HK-2 (cell line): ENCODE data around the gene TES.
"Not testable (repeated sequence)": the region's sequence is repeated elsewhere in the genome, so short reads cannot be mapped to it uniquely, and the experiment has no call there.

Source experiments
- DNase-seq: peaks from one replicate; pipeline ENCODE4 v3.0.0-alpha.2; 2018; ENCODE audit not compliant: unreplicated experiment

TES gene

DNA sequence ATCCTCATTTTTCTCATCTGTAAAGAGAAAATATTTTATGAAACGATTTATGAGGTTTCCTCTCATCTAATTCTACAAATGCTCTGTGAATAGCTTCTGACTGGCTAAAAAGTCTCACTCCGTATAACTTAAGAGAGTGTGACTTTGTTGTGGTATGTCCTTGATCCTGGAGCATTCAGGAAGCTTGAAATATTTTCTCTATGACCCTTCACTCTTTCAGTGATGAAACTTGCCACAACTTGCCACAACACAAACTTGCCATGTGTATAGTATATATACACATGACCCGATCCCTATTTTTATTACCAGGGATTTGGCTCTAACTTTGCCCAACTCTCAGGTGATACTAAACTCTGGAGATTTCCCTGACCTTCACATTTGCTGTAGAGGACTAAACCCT, 74.1 kb downstream of the TES start:
- no peak for DNase-seq

GRCh38 chr7:116285252-116285651, 74.9 kb downstream of the TES start:
- no peak for DNase-seq

- DNase-seq = no peak
Observed at GRCh38 chr7:116290740-116291139, 80.4 kb downstream of the TES start.

DNA sequence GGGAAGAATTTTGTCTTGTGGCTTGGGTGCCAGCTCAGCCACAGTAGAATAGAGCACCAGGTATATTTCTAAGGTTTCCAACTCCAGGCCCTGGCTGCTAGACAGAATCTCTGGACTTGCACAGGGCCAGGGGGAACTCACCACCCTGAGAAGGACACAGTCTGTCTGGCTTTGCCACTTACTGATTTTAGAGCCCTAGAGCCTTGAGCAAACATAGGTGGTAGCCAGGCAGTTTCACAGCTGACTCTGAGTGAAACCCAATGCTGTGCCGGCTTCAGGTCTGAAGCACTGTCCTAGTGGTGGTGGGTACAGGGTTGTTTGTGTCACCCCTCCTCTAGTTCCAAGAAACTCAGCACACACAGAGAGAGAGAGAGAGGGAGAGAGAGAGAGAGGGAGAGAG, 81.6 kb downstream of the TES start:
- no peak for DNase-seq

- DNase-seq = no peak
Observed at GRCh38 chr7:116292381-116292780, 82.0 kb downstream of the TES start.

DNA sequence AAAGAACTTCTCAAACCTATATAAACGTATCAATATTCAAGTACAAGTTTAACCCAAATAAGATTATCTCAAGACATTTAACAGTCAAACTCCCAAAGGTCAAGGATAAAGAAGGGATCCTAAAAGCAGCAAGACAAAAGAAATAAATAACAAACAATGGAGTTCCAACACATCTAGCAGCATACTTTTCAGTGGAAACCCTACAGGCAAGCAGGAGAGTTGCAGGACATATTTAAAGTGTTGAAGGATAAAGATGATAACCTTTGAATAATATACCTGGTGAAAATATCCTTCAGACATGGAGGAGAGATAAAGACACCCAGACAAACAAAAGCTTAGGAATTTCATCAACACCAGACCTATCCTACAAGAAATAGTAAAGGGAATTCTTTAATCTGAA, 82.8 kb downstream of the TES start:
- no peak for DNase-seq

DNA sequence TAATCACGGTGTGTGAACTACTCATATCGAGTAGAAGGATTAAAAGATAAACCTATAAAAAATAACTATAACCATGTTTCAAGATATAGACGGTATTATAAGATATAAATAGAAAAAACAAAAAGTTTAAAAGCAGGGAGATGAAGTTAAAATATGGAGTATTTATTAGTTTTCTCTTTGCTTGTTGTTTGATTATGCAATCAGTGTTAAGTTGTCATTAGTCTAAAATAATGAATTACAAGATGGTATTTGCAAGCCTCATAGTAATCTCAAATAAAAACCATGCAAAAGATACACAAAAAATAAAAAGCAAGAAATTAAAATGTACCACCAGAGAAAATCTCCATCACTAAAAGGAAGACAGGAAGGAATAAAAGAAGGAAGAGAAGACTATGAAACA, 83.3 kb downstream of the TES start:
- no peak for DNase-seq

DNA sequence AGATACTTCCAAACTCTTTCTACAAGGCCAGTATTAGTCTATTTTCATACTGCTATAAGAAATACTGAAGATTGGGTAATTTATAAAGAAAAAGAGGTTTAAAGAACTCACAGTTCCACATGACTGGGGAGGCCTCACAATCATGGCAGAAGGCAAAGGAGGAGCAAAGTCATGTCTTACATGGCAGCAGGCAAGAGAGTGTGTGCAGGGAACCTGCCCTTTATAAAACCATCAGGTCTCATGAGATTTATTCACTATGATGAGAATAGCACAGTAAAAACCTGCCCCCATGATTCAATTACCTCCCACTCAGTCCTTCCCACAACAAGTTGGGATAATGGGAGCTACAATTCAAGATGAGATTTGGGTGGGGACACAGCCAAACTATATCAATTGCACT, 85.6 kb downstream of the TES start:
- not testable (repeated sequence) for DNase-seq

DNA sequence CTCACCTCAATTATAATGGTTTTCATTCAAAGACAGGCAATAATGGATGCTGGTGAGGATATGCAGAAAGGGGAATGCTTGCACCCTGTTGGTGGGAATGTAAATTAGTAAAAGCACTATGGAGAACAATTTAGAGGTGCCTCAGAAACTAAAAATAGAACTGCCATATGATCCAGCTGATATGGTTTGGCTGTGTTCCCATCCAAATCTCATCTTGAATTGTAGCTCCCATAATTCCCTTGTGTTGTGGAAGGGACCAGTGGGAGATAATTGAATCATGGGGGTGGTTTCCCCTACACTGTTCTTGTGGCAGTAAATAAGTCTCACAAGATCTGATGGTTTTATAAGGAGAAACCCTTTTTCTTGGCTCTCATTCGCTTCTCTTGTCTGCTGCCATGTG, 87.7 kb downstream of the TES start:
- no peak for DNase-seq

- no peak for DNase-seq
Observed at GRCh38 chr7:116298576-116298975, 88.2 kb downstream of the TES start.

DNA sequence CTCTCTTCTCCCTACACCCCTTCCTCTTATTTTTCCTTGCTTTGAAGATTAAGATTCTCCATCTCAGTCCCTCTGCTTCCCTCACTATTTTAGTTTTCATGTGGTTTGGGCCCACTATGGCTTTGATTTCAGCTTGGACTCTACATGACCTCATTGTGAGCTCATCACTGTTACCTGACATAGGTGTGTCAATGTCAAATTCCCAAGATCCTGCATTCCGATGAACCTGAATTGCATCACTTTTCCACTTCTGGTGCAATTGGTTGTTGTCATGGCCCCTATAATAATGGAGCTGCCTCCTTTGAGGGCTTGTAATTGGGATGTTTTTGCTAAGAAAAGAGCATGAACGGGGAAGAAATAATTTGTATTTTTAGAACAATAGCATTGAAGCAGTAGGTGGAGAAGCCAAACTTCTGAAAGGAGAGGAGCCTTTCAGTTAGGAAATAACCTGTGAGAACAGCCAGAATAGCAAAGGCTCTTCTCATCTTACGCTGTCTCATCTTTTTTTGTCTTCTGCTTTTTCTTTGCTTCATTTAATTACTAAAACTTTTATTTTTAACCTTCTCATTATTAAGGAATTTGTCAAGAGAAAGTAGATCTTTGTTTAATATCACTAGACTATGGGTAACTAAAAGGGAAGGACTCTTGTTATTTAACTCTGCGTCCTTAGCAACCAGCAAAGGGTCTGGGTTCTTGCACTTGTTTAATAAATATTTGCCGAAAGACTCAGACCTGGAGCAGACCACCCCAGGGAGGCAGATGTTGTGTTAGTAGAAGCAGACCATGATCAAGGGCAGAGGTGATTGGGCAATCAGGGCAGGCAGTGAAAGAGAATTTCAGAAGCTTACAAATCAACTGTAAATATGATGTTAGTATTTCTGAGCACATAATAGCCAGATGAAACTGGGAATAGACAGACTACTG, 95.4 kb downstream of the TES start:
- no peak for DNase-seq

DNA sequence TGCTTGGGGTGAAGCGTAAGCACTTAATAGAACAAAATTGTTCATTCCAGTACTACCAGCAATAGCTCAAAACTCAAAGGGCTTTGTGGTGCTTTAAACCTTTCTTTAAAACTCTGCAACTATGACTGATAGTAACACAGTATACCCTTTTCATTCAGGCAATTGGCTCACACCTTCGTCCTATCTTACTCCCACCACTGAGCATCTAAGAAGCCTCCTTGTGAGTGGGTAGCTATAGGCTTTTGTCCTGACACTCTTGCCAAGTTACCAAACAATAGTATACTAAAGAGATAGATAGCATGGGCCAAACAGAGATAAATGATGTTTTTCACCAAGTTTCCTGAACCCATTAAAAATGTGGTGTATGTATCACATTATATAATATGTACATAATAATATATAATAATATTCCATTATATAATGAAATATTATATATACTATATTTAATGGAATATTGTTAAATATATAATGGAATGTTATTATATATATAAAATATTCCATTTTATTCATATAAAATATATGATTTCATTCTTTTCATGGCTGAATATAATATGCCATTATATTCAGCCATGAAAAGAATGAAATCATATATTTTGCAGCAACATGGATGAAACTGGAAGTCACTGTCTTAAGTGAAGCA, 96.2 kb downstream of the TES start:
- no peak for DNase-seq

DNA sequence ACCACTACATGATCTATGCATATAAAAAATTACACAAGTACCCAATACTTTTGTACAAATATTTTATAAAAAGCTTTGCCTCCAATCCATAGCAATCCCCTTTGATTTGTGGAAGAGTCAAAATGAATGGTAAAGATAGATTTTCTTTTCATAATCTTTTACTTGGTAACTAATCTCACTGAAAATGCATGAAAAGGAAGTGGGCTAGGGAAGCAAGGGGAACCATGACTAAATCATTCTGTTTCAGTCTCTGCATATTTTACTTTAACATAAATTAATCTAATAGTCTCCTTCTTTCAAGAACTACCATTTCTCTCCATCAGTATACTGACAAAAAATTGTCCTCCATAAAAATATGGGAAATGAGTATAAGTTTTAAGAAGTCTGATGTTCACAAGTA, 96.9 kb downstream of the TES start:
- no peak for DNase-seq
